Measurements from ENCODE around the gene AP2M1.

DNA sequence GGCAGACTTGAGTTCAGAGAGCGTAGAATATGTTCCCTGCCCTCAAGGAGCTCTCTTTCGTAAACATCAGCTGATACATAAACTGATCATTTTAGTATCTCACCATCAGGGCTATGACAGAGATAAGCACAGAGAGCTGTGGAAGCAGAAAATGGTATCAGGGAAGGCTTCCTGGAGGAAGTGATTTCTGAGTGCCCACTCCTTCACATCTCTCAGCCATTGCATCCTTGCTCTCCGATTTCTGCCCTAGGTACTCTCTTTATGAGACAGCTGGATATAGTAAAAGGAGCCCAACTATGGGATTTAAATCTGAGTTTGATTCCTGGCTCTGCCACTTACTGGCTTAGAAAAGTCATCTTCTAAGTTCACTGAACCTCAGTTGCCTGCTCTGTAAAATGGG, 9.1 kb upstream of the AP2M1 start:
- TF ChIP-seq, protein P1, sequence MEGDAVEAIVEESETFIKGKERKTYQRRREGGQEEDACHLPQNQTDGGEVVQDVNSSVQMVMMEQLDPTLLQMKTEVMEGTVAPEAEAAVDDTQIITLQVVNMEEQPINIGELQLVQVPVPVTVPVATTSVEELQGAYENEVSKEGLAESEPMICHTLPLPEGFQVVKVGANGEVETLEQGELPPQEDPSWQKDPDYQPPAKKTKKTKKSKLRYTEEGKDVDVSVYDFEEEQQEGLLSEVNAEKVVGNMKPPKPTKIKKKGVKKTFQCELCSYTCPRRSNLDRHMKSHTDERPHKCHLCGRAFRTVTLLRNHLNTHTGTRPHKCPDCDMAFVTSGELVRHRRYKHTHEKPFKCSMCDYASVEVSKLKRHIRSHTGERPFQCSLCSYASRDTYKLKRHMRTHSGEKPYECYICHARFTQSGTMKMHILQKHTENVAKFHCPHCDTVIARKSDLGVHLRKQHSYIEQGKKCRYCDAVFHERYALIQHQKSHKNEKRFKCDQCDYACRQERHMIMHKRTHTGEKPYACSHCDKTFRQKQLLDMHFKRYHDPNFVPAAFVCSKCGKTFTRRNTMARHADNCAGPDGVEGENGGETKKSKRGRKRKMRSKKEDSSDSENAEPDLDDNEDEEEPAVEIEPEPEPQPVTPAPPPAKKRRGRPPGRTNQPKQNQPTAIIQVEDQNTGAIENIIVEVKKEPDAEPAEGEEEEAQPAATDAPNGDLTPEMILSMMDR (IDR thresholded peaks at IDR 0.05), result no peak
- no peak for TF ChIP-seq POLR2A (IDR thresholded peaks at IDR 0.05)

Measured in heart left ventricle (tissue), 13 donors.